ENCODE data around the gene CTSF. TPM values are rescaled to one million over a fixed set of nuclear protein-coding genes. Genes with fewer than 3 reads are reported as not detected.

CTSF gene
- total RNA-seq, 1 experiment from 2014 or later: 3.7 TPM

DNA sequence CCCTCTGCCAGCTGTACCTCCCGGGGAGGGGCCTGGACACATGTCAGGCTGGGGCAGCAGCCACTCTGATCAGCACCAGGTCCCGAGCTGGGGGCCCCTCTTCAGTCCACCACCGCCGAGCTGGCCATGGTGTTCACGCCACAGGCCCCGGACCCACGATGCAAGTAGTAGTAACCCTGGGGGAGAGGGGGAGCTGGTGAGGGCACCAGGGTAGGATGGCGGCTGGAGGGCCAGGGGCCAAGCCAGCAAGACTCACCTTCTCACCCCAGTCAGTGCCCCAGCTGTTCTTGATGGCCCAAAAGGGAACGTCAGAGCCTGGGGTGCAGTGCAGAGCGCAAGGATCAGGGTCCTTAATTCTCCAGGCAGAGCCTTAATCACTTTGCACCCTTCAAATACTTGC, 4.6 kb downstream of the CTSF start:
- POLR2A ChIA-PET (ENCODE audit: low non-redundant PET): no interaction called here
- TF ChIP-seq EZH2 (IDR thresholded peaks at IDR 0.05; ENCODE audit: borderline replicate concordance, low read depth, low read length, poor library complexity, severe bottlenecking): no peak
- TF ChIP-seq, protein P1, sequence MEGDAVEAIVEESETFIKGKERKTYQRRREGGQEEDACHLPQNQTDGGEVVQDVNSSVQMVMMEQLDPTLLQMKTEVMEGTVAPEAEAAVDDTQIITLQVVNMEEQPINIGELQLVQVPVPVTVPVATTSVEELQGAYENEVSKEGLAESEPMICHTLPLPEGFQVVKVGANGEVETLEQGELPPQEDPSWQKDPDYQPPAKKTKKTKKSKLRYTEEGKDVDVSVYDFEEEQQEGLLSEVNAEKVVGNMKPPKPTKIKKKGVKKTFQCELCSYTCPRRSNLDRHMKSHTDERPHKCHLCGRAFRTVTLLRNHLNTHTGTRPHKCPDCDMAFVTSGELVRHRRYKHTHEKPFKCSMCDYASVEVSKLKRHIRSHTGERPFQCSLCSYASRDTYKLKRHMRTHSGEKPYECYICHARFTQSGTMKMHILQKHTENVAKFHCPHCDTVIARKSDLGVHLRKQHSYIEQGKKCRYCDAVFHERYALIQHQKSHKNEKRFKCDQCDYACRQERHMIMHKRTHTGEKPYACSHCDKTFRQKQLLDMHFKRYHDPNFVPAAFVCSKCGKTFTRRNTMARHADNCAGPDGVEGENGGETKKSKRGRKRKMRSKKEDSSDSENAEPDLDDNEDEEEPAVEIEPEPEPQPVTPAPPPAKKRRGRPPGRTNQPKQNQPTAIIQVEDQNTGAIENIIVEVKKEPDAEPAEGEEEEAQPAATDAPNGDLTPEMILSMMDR (conservative IDR thresholded peaks at IDR 0.05; ENCODE audit: low read depth, low read length): no peak
- peaks cover 3% of the 10 kb centered on the region for H3K27me3 ChIP-seq (replicated peaks; ENCODE audit: insufficient read depth, low read depth, low read length, poor library complexity)
- no peak for DNase-seq (ENCODE audit: low spot score)
- H3K9me3 ChIP-seq (ENCODE audit: low read depth, low read length, poor library complexity, severe bottlenecking): no peaks in the 10 kb centered on the region
- H3K4me3 ChIP-seq (ENCODE audit: low read depth, low read length, poor library complexity, severe bottlenecking): no peak overlapping the region
- H3K27ac ChIP-seq (ENCODE audit: low read depth, low read length, poor library complexity, severe bottlenecking): no peak overlapping the region
- peaks cover 5% of the 10 kb centered on the region for H3K4me1 ChIP-seq (ENCODE audit: insufficient read depth, low read length, poor library complexity, severe bottlenecking)
- H3K36me3 ChIP-seq (ENCODE audit: insufficient read depth, low read length, poor library complexity, severe bottlenecking): no peaks in the 10 kb centered on the region
- intact Hi-C loops (cut with micrococcal nuclease; ENCODE audit: unreplicated experiment): no loop called here
- CTCF ChIA-PET: no interaction called here
- BruUV-seq (replicated peaks): no TSS peak

DNA sequence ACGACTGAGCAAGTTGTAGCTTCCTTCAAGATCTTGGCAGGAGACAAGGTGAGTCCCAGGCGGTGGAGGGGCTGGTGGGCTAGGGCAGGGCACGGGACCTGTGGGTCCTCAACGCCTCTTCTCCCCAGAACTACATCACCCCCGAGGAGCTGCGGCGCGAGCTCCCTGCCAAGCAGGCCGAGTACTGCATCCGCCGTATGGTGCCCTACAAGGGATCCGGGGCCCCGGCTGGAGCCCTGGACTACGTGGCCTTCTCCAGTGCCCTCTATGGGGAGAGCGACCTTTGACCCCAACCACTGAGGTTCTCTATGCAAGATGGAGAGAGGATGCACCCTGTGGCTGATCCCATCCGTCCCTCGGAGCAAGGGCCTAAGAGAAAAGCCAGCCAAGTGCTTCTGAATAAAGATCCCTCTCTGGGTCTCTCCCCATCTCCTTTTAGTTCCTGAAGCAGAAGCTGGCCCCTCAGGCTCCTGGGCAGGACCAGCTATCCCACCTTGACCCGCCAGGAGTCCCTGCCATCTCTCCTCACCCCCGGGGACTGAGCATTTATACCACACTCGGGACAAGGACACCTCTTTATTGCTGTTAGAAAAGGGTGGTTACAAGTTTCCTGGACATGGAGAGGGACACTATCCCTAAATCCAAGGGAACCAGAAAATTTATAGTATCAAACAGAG, 5.4 kb downstream of the CTSF start:
- Histone ChIP-seq H3K27ac (ENCODE audit: low read depth, low read length, poor library complexity, severe bottlenecking) (no peak overlapping the region), H3K9me3 (ENCODE audit: low read depth, low read length, poor library complexity, severe bottlenecking) (no peaks in the 10 kb centered on the region), H3K4me3 (ENCODE audit: low read depth, low read length, poor library complexity, severe bottlenecking) (no peak overlapping the region), H3K27me3 (replicated peaks; ENCODE audit: insufficient read depth, low read depth, low read length, poor library complexity) (peaks cover 11% of the 10 kb centered on the region), H3K4me1 (ENCODE audit: insufficient read depth, low read length, poor library complexity, severe bottlenecking) (peaks cover 2% of the 10 kb centered on the region), H3K36me3 (ENCODE audit: insufficient read depth, low read length, poor library complexity, severe bottlenecking) (no peaks in the 10 kb centered on the region)
- intact Hi-C loops (cut with micrococcal nuclease; ENCODE audit: unreplicated experiment): no loop called here
- ChIA-PET POLR2A (ENCODE audit: low non-redundant PET) (no interaction called here), CTCF (no interaction called here)
- DNase-seq (ENCODE audit: low spot score): no peak
- TF ChIP-seq, protein P1 (conservative IDR thresholded peaks at IDR 0.05; ENCODE audit: low read depth, low read length): no peak
- no peak for TF ChIP-seq EZH2 (IDR thresholded peaks at IDR 0.05; ENCODE audit: borderline replicate concordance, low read depth, low read length, poor library complexity, severe bottlenecking)
- no TSS peak for BruUV-seq (replicated peaks)

DNA sequence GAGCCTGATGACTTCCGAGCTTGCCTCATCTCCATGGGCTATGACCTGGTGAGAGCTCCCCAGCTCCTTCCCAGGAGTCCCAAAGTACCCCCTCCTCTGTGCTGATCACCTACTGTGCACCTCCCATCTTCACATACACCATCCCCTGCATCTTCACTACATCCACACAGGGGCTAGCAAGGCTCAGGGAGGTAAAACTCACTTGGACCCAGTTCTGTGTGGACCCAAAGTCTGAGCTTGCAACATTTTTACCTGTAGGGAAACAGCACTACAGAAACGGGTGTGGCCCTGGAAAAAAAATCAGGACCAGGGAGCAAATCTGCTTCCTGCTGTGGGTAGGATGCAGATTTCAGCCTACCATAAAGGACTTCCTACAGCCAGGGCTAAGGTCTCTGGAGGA, 6.1 kb downstream of the CTSF start:
- H3K36me3 ChIP-seq (ENCODE audit: insufficient read depth, low read length, poor library complexity, severe bottlenecking): no peaks in the 10 kb centered on the region
- H3K27me3 ChIP-seq (replicated peaks; ENCODE audit: insufficient read depth, low read depth, low read length, poor library complexity): peaks cover 19% of the 10 kb centered on the region
- no peak overlapping the region for H3K27ac ChIP-seq (ENCODE audit: low read depth, low read length, poor library complexity, severe bottlenecking)
- DNase-seq (ENCODE audit: low spot score): no peak
- H3K9me3 ChIP-seq (ENCODE audit: low read depth, low read length, poor library complexity, severe bottlenecking): no peaks in the 10 kb centered on the region
- no peaks in the 10 kb centered on the region for H3K4me1 ChIP-seq (ENCODE audit: insufficient read depth, low read length, poor library complexity, severe bottlenecking)
- intact Hi-C loops (cut with micrococcal nuclease; ENCODE audit: unreplicated experiment): no loop called here
- CTCF ChIA-PET: no interaction called here
- TF ChIP-seq, protein P1 (conservative IDR thresholded peaks at IDR 0.05; ENCODE audit: low read depth, low read length): no peak
- TF ChIP-seq EZH2 (IDR thresholded peaks at IDR 0.05; ENCODE audit: borderline replicate concordance, low read depth, low read length, poor library complexity, severe bottlenecking): no peak
- H3K4me3 ChIP-seq (ENCODE audit: low read depth, low read length, poor library complexity, severe bottlenecking): no peak overlapping the region
- POLR2A ChIA-PET (ENCODE audit: low non-redundant PET): no interaction called here
- no TSS peak for BruUV-seq (replicated peaks)
